GM19397 (cell line): ENCODE results near the gene LRRC32.
"Not testable (repeated sequence)": the region's sequence is repeated elsewhere in the genome, so short reads cannot be mapped to it uniquely, and the experiment has no call there.

Source experiments
- ATAC-seq: cut with Tn5 transposase; IDR thresholded peaks from one replicate; pipeline ENCODE4 v1.9.1; 2021; ENCODE audit warnings: mild to moderate bottlenecking, moderate library complexity; ENCODE audit not compliant: unreplicated experiment

The LRRC32 gene

DNA sequence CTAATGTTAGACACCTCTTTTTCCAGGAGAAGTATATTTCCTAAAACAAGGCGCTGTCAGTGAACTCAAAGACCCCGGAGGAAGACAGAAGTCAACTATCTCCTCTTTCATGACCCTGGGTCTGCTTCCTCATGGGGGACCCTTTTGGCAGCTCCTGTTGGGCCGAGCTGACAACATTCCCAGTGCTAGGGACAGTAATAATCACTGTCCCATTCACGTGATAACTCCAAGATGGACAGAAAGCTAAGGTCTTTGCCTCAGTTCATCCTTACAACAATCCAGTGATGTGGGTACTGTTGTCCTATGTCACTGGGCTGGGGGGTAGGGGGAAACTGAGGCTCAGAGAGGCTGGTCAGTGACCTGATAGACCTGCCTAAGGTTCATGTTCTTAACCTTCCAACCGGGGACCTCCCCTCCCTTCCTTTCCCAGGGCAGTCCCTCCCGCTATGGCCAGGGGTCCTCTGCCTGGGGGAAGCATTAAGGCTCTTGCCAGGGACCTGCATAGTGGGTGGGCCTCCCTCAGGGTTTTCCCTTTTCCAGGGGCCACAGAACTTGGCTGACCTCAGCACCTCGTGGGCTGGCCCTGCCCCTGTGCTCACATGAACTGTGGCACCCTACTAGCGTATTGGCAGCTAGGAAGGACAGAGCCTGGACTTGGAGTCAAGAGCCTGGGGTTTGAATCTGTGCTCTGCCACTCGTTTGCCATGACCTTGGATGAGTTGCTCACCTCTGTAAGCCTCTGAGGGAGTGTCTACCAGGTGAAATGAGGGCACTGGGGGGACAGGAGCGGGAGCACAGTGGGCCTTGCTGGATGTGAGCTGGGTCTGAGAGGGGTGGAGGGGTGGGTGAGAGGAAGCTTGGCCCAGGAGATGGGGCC, 53.6 kb downstream of the LRRC32 start:
- ATAC-seq, result no peak

DNA sequence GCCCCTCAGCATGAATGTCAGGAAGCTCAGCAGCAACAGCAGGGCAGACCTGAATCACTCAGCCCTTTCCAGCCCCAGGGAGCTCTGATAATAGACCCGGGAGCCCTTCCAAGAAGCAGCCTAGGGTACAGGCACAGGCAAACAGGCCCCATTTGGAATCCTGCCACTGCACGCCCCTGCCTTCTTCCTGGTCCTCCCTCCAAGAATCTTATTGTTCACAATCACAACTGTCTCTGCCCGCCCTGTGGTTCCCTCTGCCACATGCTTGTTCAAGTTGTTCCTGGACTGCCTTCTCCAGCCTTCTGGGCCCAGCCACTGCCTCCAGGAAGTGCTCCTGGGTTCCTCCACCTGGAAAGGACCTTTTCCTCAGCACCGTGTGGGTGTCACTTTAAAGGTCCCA, 54.6 kb downstream of the LRRC32 start:
- no peak for ATAC-seq

DNA sequence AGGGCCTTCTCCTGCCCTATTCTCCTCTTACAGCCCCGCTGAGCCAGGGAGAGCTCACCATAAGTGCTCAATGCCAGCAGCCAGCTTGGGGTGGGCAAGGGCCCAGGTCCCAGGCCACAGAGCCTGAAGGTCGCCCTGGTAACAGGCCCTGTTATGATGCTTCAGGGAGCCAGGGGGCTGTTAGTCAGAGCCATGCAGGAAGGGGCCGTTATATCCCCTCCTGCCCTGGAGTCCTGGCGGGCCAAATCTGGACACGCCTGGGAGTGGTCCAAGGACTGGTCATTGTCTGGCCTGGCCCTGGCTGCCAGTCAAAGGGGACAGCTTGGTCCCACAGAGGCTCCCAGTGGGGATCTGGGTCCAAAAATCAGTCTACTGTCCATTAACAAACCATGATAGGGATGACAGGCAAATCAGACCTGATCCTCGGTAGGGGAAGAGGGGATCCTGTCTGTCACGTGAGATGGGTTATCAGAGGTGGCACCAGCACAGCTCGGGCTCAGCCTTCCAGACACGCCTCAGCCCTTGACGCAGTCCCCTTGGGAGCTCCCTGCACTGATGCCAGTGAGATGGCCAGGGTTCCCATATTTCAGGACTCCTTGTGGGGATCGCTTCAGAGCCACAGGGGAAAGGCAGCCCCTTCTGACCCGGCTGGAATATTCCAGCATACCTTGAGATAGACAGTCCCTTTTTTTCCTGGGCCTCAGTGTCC, 55.9 kb downstream of the LRRC32 start:
- no peak for ATAC-seq

- no peak for ATAC-seq
Observed at GRCh38 chr11:76613901-76614300, 56.6 kb downstream of the LRRC32 start.

DNA sequence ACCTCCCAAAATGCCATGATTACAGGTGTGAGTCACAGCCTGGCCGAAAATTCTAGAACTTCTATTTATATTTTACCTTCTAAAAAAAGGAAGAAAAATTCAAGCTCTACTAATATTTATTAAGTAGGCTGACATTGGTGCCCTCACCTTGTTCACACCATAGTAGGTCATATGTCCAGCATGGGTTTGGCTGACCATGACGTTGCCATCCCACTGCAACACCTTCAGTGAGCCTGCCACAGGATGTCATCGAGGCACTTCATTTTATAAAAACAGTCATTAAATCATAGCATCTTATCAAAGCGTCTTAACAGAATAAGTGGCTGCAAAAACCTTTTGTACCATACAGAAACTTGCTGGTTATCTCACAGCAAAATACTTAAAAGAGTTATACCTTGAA, 58.3 kb downstream of the LRRC32 start:
- no peak for ATAC-seq

- ATAC-seq, result no peak
Observed at GRCh38 chr11:76610871-76611475, 59.6 kb downstream of the LRRC32 start.

DNA sequence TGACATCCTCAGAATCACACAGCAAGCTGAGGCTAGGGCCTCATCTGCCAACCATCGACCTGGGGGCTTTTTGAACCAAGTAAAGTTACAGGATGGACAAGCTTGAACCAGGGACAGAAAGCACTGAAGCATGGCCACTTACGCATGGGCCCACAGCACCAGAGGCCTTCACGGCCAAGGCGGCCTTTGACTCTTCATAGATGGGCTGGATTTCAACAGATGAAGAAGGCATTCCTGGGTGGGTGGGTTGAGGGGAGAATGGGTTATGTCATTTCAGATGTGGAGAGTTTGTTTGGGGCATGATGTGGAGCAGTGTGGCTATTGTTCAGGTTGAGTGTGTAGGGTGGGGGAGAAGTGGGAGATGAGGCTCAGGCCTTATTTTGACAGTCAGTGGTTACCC, 60.2 kb downstream of the LRRC32 start:
- ATAC-seq, result no peak

GRCh38 chr11:76609736-76610370, 60.7 kb downstream of the LRRC32 start:
- no peak for ATAC-seq

DNA sequence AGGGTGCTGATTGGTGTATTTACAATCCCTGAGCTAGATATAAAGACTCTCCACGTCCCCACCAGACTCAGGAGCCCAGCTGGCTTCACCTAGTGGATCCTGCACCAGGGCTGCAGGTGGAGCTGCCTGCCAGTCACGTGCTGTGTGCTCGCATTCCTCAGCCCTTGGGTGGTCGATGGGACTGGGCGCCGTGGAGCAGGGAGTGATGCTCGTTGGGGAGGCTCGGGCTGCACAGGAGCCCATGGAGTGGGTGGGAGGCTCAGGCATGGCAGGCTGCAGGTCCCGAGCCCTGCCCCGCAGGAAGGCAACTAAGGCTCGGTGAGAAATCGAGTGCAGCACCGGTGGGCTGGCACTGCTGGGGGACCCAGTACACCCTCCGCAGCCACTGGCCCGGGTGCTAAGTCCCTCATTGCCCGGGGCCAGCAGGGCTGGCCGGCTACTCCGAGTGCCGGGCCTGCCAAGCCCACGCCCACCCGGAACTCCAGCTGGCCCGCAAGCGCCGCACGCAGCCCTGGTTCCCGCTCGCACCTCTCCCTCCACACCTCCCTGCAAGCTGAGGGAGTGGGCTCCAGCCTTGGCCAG, 61.6 kb downstream of the LRRC32 start:
- ATAC-seq, result not testable (repeated sequence)

GRCh38 chr11:76608228-76608627, 62.3 kb downstream of the LRRC32 start:
- ATAC-seq, result not testable (repeated sequence)
